Esophagus muscularis mucosa (tissue), 4 donors: ENCODE results near the gene TENM3. TPM values are rescaled to one million over a fixed set of nuclear protein-coding genes. Genes with fewer than 3 reads are reported as not detected.
"Not testable (repeated sequence)": the region's sequence is repeated elsewhere in the genome, so short reads cannot be mapped to it uniquely, and the experiment has no call there.

Experiments used
- DNase-seq: peaks from one replicate; pipeline ENCODE4 v3.0.0-alpha.2; 2017; ENCODE audit errors: extremely low spot score
- H3K27ac ChIP-seq, 4 donors: fragments of 200-600 bp; sonication (generic); replicated peaks in 1 of 4; 1 replicate in 3 of 4; 2 replicates in 1 of 4; pipeline ENCODE4 v1.5.1; 2016 to 2019; ENCODE audit warnings: mild to moderate bottlenecking in 1 of 4
- H3K27me3 ChIP-seq, 4 donors: fragments of 200-600 bp; sonication (generic); one replicate each; pipeline versions ENCODE4 v1.5.1 to v1.6.0; 2016 to 2019
- H3K36me3 ChIP-seq, 4 donors: fragments of 200-600 bp; sonication (generic); one replicate each; pipeline ENCODE4 v1.5.1; 2016 to 2019
- H3K4me1 ChIP-seq, 4 donors: fragments of 200-600 bp; sonication (generic); one replicate each; pipeline ENCODE4 v1.5.1; 2016 to 2019
- H3K4me3 ChIP-seq, 4 donors: fragments of 200-600 bp; sonication (generic); 1 replicate in 2 of 4; 2 replicates in 2 of 4; pipeline ENCODE4 v1.5.1; 2016 to 2019; ENCODE audit warnings: mild to moderate bottlenecking in 4 of 4, moderate library complexity in 1 of 4
- H3K9me3 ChIP-seq, 4 donors: fragments of 200-600 bp; sonication (generic); 1 replicate in 3 of 4; 2 replicates in 1 of 4; pipeline ENCODE4 v1.5.1; 2016 to 2019
- CTCF ChIP-seq, 3 experiments: fragments of 200-600 bp in 2 of 3; fragments of 450-650 bp in 1 of 3; sonication (generic) in 2 of 3; IDR thresholded peaks; one replicate each; pipeline ENCODE4 v1.5.1; 2017 to 2019; ENCODE audit warnings: antibody characterized with exemption in 3 of 3, mild to moderate bottlenecking in 2 of 3, moderate library complexity in 1 of 3
- EP300 ChIP-seq: sonication (generic); formaldehyde crosslinking; IDR thresholded peaks from one replicate; pipeline ENCODE4 v1.6.1; 2017; ENCODE audit warnings: antibody characterized with exemption
- POLR2A ChIP-seq: fragments of 450-650 bp; IDR thresholded peaks from one replicate; pipeline ENCODE4 v1.6.1; 2017; ENCODE audit warnings: antibody characterized with exemption, moderate library complexity, mild to moderate bottlenecking, low read depth
- POLR2AphosphoS5 ChIP-seq, 2 donors: sonication (generic); formaldehyde crosslinking; IDR thresholded peaks; one replicate each; pipeline ENCODE4 v1.6.1; 2017; ENCODE audit warnings: antibody characterized with exemption in 2 of 2
- WGBS: methylation state at CpG from one replicate; pipeline ENCODE4 v1.1.5; 2018; 5-methylcytosine and 5-hydroxymethylcytosine counted together
- intact Hi-C: fragments of 100-400 bp; cut with DNase I; formaldehyde crosslinking; loops from one replicate; pipeline ENCODE4 v1.15.1; 2023
- total RNA-seq, 4 donors: library from RNA; depleted of rRNA; stranded (reverse); fragments of >200 nt; gene quantifications; one replicate each; pipeline versions ENCODE4 v1.1.0 to v1.2.1, GENCODE V29; 2016

TENM3 gene
- total RNA-seq, 4 donors from 2014 or later: 16.2 to 30.5 (median 28.3) TPM

DNA sequence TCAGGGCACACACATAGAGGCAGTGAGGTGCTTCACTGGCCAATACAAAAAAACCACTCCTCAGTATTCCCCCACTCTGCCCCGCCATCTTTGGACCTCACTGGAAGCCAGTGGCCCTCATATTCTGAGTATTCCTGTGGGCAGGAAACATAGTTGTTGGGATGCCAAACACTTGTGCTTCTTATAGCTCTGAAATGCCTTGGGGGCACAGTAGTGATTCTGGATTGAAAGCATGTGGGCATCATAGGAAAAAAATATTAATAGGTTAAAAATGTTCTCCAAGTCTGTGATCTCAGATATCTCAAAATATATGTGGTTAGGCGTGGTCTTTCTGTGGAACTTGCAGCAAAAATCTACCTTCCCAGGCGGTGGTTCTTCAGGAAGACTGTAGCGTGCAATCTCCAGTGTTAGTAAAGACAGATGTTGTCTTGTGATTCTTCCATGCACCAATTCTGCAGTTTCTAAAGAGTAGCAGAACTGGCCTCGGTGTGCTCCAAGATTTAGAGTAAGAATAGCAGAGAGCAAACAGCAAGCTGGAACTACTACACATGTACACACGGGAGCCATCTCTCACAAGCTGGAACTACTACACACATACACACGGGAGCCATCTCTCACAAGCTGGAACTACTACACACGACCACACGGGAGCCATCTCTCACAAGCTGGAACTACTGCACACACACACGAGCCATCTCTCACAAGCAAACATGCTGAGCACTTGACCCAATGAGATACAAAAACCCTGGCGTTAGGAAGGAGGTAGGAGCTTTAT, 8.0 kb upstream of the TENM3 start:
- DNase-seq: peak; percentile 90
- TF ChIP-seq POLR2A (no peak), EP300 (no peak), POLR2AphosphoS5 (IDR thresholded peaks at IDR 0.05) (no peak), CTCF (IDR thresholded peaks at IDR 0.05) (no peak)
- Histone ChIP-seq H3K27me3 (no peaks in the 10 kb centered on the region), H3K9me3 (no peaks in the 10 kb centered on the region), H3K36me3 (no peaks in the 10 kb centered on the region), H3K4me3 (no peak overlapping the region), H3K27ac (no peak overlapping the region), H3K4me1 (peaks cover 0 to 11% (median 2%) of the 10 kb centered on the region in 4 donors)
- 88% methylated on average over 11 of the region's 11 CpGs for WGBS
- intact Hi-C loops: no loop called here

GRCh38 chr4:182236186-182236585, 7.0 kb upstream of the TENM3 start:
- WGBS: 54% methylated on average over 2 of the region's 2 CpGs
- Histone ChIP-seq H3K4me1 (peaks cover 0 to 8% (median 2%) of the 10 kb centered on the region in 4 donors), H3K27me3 (no peaks in the 10 kb centered on the region), H3K27ac (no peak overlapping the region), H3K9me3 (no peaks in the 10 kb centered on the region), H3K36me3 (no peaks in the 10 kb centered on the region), H3K4me3 (no peak overlapping the region)
- DNase-seq: no peak
- intact Hi-C loops: no loop called here
- TF ChIP-seq EP300 (no peak), POLR2A (no peak), POLR2AphosphoS5 (IDR thresholded peaks at IDR 0.05) (no peak), CTCF (IDR thresholded peaks at IDR 0.05) (no peak)

DNA sequence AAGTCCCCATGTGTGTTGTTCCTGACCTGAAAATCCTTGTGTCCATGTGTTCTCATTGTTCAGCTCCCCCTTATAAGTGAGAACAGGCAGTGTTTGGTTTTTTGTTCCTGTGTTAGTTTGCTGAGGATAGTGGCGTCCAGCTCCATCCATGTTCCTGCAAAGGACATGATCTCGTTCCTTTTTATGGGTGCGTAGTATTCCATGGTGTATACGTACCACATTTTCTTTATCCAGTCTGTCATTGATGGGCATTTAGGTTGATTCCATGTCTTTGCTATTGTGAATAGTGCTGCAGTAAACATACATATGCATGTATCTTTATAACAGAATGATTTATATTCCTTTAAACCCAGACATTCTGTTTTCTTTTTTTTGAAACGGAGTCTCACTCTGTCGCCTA, 6.2 kb upstream of the TENM3 start:
- H3K9me3 ChIP-seq, H3K4me3 ChIP-seq, H3K36me3 ChIP-seq, H3K27ac ChIP-seq, H3K4me1 ChIP-seq, H3K27me3 ChIP-seq, intact Hi-C loops: not testable (repeated sequence)
- WGBS: 96% methylated on average over 6 of the region's 6 CpGs
- peak; percentile 31 for DNase-seq

DNA sequence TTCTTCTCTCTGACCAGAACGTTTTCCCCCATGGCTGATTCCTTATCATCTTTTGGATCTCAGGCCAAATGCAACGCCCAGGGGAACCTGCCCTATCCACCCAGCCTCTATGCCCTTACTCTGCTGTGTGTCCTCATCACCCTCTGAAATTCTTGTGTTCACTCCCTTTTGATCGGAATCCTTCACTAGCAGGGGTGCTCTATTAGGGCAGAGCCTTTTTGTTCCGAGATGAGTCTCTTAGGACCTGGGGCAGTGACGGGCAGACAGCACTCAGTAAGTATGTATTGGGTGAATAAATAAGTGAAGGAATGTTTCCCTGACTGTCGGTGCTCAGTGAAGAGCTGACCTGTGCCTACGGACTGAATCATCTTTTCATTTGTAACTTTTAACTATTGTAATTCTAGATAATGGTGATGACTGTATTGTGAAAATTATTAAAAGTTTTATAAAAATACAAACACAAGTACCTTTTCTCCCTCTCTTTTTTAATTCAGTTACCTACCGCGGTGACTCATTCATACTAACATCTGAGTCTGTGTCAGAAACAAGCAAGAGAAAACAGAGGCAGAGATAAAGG, 4.8 kb upstream of the TENM3 start:
- Histone ChIP-seq H3K9me3 (no peaks in the 10 kb centered on the region), H3K36me3 (no peaks in the 10 kb centered on the region), H3K4me1 (no peaks in the 10 kb centered on the region), H3K4me3 (no peak overlapping the region), H3K27me3 (no peaks in the 10 kb centered on the region), H3K27ac (no peak overlapping the region)
- intact Hi-C loops: no loop called here
- TF ChIP-seq EP300 (no peak), POLR2A (no peak), CTCF (IDR thresholded peaks at IDR 0.05) (no peak), POLR2AphosphoS5 (IDR thresholded peaks at IDR 0.05) (no peak)
- WGBS: 76% methylated on average over 9 of the region's 9 CpGs
- DNase-seq: peak; percentile 60

DNA sequence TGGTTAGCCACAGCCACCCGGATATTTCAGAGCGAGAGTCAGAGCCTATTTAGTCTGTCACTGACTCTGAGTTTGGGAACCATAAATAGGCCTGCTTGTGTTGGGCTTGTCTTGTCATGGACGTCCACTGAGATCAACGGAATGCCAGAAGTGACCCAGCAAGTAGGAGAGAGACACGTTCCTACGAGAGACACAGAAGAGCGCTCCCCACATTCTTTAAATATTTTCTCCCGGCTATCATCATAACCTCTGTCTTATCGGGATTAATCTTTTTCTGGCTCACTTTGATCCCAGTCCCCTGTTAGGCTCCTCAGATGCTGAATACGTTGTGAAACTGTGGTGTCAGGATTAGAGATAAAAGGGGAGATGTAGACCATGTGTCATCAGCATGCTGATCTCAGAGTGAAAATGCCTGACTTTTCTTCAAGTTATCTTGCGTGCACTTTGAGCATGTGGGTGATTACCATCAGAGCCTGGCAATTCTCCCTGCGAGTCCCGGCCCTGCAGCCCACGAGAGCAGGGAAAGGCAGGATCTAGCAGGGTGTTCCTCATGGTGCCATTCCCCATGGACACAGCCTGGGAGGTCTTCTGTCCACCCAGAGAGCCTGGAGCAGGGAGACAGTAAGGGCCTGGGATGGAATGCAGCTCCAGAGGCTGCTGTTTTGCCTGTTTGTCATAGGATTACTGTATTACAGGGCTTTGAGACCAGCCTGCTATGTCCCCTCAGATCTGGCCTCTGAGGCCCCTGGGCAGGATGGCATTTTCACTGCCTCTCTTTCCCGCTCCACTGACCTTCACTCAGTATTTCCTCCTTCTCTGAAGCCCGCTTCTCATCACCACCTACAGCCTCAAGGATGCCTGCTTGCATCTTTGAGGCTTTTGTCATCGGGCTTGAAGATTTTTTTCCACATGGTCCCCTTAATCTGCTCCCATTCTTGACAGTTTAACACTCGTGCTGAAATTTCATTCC, 2.8 kb upstream of the TENM3 start:
- intact Hi-C loops: no loop called here
- WGBS: 48% methylated on average over 18 of the region's 18 CpGs

DNA sequence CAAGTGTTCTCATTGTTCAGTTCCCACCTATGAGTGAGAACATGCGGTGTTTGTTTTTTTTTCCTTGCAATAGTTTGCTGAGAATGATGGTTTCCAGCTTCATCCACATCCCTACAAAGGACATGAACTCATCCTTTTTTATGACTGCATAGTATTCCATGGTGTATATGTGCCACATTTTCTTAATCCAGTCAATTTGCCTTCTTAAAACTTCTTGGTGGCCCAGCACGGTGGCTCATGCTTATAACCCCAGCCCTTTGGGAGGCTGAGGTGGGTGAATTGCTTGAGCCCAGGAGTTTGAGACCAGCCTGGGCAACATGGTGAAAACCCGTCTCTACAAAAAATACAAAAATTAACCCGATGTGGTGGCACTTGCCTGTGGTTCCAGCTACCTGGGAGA, 942 bp upstream of the TENM3 start:
- not testable (repeated sequence) for H3K27me3 ChIP-seq, DNase-seq

More for the DNA sequence above, 2.8 kb upstream of the TENM3 start:
- Histone ChIP-seq H3K9me3 (no peaks in the 10 kb centered on the region), H3K27ac (no peak overlapping the region), H3K4me3 (no peak overlapping the region), H3K27me3 (no peaks in the 10 kb centered on the region), H3K4me1 (no peaks in the 10 kb centered on the region), H3K36me3 (no peaks in the 10 kb centered on the region)
- DNase-seq: peak; percentile 75
- TF ChIP-seq POLR2AphosphoS5 (IDR thresholded peaks at IDR 0.05): no peak
- TF ChIP-seq POLR2A: no peak
- no peak for TF ChIP-seq EP300
- TF ChIP-seq CTCF (IDR thresholded peaks at IDR 0.05): no peak

More for the DNA sequence above, 942 bp upstream of the TENM3 start:
- WGBS: 85% methylated on average over 4 of the region's 4 CpGs
- intact Hi-C loops, H3K4me3 ChIP-seq, H3K27ac ChIP-seq, H3K36me3 ChIP-seq, H3K4me1 ChIP-seq, H3K9me3 ChIP-seq: not testable (repeated sequence)
